NT2/D1 (cell line): ENCODE data around the gene MADCAM1.

Experiments
- SUZ12 ChIP-seq: IDR thresholded peaks from 2 replicates; pipeline ENCODE4 v1.6.1; 2011; ENCODE audit not compliant: insufficient read length, insufficient read depth; ENCODE audit errors: extremely low read depth
- YY1 ChIP-seq: IDR thresholded peaks from 2 replicates; pipeline ENCODE4 v1.6.1; 2011; ENCODE audit not compliant: insufficient read length, insufficient read depth
- ZNF274 ChIP-seq: IDR thresholded peaks from 2 replicates; pipeline ENCODE4 v1.6.1; 2011; ENCODE audit warnings: mild to moderate bottlenecking, low read depth, low read length

DNA sequence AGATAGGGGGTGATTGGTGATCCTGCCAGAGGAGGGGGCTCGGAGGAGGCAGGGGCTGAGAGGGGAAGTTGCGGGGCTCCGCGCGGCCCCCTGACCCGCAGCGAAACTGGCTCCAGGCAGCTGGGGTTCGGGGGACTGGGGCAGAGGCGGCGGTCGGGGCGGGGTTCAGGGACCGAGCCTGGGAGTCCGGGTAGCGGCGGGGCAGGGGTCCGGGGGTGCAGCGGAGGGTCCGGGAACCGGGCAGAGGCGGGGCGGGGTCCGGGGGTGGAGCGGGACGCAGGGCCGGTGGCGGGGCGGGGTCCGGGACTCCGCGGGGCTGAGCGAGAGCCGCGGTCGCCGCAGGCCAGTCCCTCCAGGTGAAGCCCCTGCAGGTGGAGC is 1.2 kb downstream of the MADCAM1 start:
- TF ChIP-seq YY1: no peak
- no peak for TF ChIP-seq ZNF274
- no peak for TF ChIP-seq SUZ12
